Smooth muscle cell of the coronary artery (primary cell): Measurements from ENCODE around the gene PELO. TPM values are rescaled to one million over a fixed set of nuclear protein-coding genes. Genes with fewer than 3 reads are reported as not detected.

ENCODE experiments used
- total RNA-seq: library from RNA; depleted of rRNA; stranded (reverse); fragments of >200 nt; gene quantifications from 2 replicates; pipeline ENCODE4 v1.2.3, GENCODE V29; 2014; ENCODE audit warnings: low replicate concordance

The PELO gene, protein sequence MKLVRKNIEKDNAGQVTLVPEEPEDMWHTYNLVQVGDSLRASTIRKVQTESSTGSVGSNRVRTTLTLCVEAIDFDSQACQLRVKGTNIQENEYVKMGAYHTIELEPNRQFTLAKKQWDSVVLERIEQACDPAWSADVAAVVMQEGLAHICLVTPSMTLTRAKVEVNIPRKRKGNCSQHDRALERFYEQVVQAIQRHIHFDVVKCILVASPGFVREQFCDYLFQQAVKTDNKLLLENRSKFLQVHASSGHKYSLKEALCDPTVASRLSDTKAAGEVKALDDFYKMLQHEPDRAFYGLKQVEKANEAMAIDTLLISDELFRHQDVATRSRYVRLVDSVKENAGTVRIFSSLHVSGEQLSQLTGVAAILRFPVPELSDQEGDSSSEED
- total RNA-seq: 39.8 and 59.2 TPM in 2 replicates

DNA sequence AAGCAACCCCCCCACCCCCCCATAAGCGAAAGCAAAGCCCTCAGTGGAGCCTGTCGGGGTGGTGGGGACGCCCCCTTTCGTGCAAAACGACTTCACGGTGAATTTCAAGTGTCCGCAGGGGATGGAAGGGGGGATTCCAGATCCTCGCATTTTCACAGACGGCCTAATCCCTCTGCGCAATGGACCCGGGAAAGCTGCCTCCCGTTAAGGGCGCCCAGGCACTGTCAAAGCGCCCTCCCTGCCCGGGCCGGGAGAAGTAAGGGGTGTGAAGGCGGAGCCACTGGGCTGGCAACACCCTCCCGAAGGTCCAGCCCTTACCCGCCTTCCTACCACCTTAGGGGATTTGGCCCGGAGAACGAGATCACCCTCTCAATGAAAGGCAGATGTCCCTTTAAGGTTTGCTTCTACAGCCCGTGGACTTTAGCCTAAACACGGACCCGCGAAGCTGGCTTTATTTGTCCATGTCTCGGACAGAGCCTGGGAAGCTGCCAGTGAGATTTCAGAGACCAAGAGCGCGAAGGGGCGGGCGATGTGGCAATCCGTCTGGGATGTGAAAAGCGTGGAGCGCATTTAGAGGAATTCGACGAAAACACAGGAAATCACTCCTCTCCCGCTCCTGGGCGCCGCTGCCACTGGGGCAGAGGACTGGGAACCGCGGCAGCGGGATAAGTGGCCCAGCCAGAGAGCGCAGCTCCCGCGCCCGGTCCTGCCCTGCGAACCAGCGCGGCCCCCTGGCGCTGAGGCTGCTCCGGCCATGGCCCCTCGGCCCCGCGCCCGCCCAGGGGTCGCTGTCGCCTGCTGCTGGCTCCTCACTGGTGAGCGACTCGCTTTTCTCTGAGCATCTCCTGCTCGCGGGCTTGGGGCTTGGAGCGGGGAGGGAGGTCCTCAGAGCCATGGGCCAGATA lies at the start of gene PELO, which contains the start of gene ITGA1:
TSS of gene PELO (plus strand) at position 317 of the 905 bp plus-strand sequence. CDS start 12,479 bp downstream, outside the sequence.
TSS of gene ITGA1 (plus strand) at position 317 of the 905 bp plus-strand sequence. CDS start at position 755, 438 bp downstream.

Other genes with a start within 250 kb of the PELO start
- 10.2 and 48.3 TPM in 2 replicates for gene ITGA1, start within 50 bp of the PELO start, total RNA-seq
- 8.2 and 63.8 TPM in 2 replicates for gene ITGA2, start 201.4 kb downstream of the PELO start, total RNA-seq